Raji (cell line): ENCODE results near the gene PKP4.

Source experiments
- POLR2A ChIP-seq: IDR thresholded peaks from 2 replicates; pipeline ENCODE4 v1.6.1; 2011; ENCODE audit warnings: low read depth, low read length, control low read depth; ENCODE audit not compliant: insufficient read depth

PKP4 gene

DNA sequence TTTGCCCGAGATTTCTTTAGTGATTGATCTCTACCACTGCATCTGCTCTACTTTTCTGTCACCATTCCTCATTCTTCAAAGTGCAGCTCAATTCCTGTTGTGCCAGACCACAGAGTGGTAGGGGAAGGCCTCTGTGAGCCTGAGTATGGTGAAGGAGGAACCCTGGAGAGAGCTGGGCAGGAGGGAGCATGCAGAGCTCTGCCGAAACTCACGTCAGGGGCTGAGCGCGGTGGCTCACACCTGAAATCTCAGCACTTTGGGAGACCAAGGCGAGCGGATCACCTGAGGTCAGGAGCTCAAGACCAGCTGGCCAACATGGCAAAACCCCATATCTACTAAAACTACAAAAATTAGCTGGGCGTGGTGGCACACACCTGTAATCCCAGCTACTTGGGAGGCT is 54.1 kb downstream of the PKP4 start:
- TF ChIP-seq POLR2A: no peak

DNA sequence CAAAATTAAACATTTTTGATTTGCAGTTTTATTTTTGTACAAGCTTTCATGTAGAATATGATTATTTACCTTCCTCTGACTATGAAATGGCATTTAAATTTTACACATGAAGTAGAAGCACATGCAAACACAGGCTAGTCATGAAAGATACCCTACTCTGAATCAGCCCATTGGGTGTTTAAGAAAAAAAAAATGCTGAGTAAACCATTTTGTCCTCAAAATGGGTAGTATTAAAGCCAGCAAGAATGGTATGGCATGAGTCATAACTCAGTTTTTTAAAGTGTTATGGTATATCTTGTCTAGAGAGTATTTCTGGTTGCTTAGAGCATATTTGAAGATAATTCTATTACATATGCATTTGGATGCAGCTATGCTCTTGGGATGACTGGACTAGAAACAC is 55.0 kb downstream of the PKP4 start:
- no peak for TF ChIP-seq POLR2A

DNA sequence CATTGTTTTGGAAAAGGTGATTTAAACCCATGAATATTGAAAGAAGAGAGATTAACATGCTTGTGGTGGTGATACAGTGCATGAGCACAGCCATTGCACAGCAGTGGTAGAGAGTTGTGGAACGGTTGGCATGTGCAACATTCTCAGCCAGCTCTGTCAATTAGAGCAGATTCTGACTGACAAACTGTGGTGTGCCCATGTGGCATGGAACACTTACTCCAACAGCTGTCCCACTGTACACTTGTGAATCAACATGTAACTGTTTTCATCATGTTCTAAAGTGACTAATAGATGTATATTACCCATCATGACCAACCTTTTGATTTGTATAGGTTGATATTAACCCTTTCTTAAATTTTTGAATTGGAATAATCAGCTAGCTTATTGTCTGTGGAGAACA is 55.6 kb downstream of the PKP4 start:
- TF ChIP-seq POLR2A: no peak

DNA sequence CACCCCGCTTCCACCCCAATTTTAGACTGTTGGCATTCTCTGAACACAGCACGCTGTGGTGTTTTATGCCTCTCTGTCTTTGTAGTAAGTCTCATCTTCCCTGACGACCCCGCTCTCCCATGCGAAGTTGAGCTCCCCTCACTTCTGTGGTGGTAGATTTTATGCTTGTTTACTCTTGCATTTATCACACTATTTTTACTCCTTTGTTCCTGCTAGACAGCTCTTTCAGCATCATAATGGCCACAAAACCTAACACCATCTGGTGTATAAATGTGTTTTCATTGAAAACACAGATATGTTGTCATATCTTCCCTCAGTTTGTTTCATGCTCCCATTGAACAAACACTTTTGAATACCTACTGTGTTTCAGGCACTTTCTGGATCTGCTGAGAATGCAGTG is 57.1 kb downstream of the PKP4 start:
- TF ChIP-seq POLR2A: no peak

DNA sequence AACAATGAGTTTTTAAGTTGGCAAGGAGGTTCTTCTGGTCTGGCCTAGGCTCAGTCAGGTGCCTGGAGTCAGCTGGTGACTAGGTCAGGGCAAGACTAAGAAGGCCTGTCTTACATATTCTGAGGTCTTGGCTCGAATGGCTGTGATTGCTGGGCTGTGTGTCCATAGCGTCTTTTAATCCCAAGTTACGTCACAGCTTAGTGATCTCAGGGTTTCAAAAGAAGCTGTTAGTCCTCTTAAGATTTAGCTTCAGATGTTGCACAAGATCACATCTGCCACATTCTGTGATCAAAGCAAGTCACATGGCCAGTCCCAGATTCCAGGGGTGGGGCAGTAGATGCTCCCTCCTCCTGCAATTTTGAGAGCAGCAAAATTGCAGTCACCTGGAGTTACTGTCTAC is 61.3 kb downstream of the PKP4 start:
- TF ChIP-seq POLR2A: no peak

DNA sequence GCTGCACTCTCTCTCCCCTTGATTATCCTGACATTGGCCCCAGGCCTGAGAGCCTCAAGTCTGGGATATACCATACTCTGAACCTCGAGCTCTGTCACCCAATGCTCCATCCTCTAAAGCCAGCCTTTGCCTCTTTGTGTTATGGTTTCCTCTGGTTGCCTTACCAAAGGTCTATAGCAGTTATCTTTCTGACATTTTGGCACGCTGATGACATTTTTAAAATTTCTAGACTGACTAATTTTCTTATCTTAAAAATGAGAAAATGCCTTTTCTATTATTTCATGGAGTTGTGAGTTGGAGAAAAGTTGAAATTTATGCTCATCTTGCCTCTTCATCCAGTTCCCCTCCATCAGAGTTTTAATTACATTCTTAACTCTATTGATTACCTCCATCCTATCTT is 62.7 kb downstream of the PKP4 start:
- no peak for TF ChIP-seq POLR2A

DNA sequence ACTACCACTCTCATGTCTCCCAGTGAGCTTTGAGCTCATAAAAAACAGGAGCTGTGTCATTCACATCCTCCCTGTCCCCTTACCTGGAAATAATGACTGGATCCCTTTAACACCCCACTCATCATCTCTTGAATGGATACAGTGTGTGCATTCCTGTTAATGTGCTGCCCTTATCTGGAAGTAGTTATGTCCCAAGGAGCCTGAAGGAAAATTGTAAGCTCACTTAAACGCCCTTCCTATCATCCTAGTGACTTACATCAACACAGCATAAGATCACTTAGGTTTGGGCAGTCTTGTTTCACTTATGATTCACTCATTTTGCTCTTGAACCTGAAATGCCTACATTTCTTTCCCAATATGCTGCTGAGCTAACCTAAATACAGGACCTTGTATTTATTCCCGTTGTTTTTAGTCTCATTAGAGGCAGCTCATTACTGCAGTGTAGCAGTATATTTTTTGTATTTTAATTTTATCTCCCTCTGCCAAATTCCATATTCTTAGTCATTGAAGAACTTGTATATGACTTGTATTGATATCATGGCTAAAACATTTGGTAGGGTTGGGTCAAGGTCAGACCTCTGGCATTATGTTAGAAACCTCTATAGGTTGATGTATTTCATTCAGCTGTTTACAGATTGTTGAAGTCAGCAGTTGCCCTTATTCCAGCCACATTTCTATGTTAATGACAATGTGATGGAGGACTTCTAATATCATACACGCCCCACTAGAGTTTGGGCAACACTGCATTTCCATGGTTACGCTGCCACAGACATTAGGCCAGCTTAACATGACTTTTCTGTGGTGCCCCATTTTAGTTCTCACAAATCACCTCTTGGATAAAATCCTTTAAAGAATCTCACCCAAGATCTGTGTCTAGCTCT is 72.9 kb downstream of the PKP4 start:
- TF ChIP-seq POLR2A: no peak

DNA sequence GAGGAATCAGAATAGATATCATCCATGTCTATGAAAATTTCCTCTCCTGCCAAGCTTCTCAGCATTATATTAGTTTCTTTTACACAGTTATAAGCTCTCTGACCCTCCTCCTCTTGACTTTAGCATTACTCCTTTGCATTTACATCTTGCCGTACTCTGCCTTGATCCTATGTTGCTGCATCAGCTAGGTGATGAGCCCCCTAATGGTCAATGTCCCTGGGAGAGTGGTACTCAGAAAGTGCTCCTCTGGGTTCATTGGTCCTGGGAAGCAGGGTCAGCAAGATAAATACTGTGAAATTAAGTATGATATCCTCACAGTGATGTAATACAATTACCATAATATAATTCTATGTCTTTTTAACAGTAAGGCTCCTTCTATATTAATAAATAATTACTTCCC is 74.1 kb downstream of the PKP4 start:
- TF ChIP-seq POLR2A: no peak

DNA sequence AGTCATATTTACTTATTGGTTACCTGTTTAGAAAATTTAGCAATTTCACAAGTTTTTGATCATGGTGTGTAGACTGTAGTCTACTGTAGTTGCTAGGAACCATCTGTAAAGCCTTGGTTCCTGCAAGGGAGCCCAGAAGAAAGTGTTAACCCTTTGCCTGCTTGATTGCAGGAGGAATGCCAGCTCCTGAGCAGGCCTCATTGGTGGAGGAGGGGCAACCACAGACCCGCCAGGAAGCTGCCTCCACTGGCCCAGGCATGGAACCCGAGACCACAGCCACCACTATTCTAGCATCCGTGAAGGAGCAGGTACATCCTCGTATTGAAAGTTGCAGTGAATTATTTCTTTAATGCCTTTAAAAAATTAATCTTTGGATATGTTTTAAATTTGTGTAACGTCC is 76.3 kb downstream of the PKP4 start:
- no peak for TF ChIP-seq POLR2A

DNA sequence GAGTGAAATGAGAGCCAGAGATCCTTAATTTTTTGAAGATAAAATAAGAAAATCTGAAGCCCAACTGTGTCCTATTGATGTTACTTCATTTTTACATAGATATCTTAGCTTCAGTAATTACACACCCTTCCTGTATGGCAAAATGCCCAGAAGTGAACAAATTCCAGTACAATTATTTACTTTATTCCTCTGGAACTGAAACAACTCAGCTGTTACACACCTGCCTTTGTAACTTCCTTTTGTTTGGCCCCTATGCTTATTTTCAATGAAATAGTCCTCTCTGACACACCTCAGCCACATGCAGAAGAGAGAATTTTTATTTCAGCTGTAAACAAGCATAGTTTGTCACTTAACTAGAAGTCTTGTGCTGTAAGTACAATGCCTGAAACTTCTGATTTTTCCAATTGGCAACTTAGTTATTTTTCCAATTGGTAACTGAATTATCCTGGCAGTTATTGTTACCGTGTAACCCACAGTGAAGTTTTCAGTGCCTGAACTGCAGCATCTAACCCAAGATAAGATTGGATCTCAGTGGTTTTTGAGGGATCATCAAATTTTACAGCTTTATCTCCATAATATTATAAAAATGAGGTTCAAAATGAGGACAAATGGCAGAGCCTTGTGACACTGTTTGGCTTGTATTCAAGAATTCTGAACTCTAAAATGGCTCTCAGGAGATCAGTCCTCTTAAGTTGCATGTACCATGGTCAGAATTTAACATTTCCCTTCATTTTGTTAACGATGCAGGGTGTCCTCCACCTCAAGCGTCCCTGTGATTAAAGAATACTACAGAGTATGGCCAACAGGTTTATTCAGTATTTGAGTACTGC is 82.6 kb downstream of the PKP4 start:
- no peak for TF ChIP-seq POLR2A

DNA sequence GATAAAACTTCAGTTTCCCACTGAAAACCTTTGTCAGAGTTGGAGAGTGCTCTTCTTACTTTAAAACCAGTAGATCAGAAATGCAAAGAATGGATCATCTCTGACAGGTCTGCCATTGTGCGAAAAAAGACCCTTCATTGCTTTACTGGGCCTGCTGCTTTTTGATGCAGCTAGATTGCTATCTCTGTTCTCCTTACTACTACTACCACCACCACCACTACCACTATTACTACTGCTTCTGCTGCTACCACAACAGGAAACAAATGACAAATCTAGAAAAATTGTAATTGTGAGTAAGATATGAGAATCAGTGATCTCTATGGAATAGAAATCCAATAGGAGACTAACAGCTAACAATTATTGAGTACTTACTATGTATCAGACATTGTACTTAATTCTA is 85.8 kb downstream of the PKP4 start:
- no peak for TF ChIP-seq POLR2A

DNA sequence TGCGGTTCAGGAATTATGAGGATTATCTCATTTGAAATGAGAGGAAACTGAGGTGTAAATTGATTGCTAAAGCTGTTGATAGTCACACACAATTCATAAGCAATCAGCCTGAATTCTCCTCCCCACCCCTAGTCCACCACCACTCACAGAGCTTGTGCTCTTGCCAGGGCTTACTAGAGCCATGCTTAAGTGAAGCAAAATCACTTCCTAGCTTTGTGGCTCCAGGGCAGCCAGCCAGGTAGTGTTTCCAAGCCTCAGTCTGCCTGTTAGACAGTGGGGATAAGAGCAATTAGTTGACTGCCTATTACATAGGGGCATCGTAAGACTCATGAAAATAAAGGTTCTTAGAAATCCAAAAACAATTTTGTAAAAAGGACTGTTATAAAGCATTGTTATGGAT is 87.2 kb downstream of the PKP4 start:
- no peak for TF ChIP-seq POLR2A

DNA sequence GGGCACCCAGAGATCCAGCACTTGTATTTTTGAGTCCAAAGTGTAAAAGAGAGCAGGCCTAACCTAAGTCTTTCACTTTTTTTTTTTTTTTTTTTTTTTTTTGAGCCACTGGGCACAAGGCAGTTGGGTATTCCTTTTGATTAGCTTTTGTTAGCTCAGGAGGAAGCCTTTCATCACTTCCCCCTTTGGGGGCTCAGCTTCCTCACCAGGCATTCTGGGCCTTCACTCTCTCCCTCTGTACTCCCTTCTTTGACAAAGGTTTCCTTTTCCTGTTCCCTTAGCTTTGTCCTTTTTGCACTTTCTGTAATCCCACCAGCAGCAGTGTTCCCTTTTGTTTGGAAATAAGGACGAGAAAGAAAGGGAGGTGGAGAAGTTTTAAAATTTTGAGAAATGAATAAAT is 88.2 kb downstream of the PKP4 start:
- TF ChIP-seq POLR2A: no peak

DNA sequence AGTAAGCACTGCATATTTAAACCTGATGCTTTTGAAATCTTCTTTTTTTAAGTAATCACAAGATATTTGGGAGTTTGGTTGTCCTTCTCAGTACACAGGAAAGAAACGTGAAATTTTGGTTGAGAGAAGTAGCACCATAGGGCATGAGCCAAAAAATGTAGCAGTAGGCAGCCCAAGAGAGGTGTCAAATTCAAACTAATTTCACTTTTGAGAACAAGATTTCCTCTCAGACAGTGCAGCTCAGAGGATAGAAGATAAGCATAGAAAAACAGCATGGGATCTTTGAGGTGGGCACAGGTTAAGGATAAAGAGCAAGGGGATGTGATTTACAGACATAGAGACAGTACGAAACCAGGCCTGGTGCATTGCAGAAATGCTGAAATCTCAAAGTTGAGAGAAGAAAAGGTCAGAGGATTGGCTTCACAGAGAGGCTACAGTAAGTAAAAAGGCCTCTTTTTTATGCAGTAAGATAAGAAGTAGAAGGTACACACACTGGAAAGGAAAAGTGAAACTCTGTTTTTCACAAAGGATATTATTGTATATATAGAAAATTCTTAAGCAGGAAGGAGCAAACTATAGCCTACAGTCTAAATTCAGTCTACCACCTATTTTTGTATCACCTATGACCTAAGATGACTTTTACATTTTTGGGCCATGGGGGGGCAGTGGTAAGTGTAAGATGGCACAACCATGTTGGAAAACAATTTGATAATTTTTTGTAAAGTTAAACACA is 89.8 kb downstream of the PKP4 start:
- no peak for TF ChIP-seq POLR2A

DNA sequence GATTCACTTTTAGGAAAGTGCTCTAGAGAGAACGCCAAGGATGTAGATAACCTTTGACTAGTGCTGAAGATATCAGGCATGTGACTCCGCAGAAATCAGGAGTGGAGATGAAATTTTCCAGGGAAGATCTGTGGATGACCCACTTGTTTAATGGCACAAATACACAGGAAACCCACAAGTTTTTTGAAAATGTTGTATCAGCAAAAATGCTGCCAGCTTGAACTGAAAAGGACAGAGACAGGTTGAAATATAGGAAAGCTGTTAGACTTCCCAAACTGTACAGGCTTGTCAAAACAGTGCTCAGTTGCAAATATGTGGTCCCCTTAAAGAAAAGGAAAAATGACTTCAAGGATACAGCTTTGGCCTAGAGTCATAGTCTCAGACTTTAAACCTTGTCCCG is 96.5 kb downstream of the PKP4 start:
- no peak for TF ChIP-seq POLR2A

DNA sequence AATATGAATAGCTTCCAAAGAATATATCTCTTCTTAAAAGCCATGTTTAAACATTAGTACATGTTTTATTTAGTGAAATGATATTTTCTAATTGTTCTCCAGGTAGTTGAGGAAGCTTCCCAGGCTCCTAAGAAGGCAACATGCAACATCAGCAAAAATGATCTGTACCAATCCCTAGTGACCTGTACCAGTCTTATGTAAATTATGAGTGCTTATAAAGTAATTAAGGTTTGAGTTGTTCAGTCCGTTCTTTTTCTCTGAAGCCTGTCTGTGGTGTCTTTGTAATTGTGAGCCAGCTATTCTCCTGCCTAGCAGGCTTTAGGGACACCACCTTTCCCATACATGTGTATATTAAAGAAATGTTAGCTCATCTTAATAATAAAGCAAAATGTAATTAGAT is 98.2 kb downstream of the PKP4 start:
- no peak for TF ChIP-seq POLR2A
